ENCODE measurements around the gene SRPK2. TPM values are rescaled to one million over a fixed set of nuclear protein-coding genes. Genes with fewer than 3 reads are reported as not detected.
A peak's percentile ranks its signal among the peaks of the same experiment; 100 is the strongest.
"Not testable (repeated sequence)": the region's sequence is repeated elsewhere in the genome, so short reads cannot be mapped to it uniquely, and the experiment has no call there.

SRPK2 gene
- total RNA-seq, 1 donor from 2014 or later = 54.8 TPM

DNA sequence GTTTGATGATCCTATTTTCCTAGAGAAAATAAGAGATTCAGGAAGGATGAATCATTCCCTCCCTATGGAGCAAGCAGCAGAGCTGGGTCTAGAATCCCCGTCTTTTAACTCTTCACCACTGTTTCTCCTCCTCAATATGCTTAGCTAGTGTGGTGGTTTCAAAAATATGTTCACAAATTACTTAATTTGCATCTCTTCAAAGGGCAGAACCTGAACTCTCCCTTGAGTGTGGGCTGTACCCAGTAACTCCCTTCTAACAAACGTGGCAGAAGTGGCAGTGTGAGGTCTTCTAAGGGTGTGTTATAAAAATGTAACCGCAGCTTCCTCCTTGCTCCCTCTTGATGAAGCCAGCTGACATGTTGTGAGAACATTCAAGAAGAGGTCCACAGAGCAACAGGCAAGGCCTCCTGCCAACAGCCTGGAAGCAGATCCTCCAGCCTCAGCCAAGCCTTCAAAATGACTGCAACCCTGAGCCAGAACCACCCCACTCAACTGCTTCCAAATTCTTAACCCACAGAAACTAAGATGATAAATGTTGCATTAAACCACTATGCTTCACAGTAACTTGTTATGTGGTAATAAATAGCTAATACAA lies 36.6 kb downstream of the SRPK2 start:
- Mint-ChIP-seq H3K27ac (ENCODE audit: unreplicated experiment) (peak overlapping the region; percentile 85), H3K36me3 (ENCODE audit: low read depth, unreplicated experiment) (no peaks in the 10 kb centered on the region), H3K27me3 (ENCODE audit: low read depth, unreplicated experiment) (no peaks in the 10 kb centered on the region), H3K4me1 (ENCODE audit: low read depth, unreplicated experiment) (peaks cover 23% of the 10 kb centered on the region), H3K4me3 (ENCODE audit: unreplicated experiment) (peak overlapping the region; percentile 76), H3K9me3 (ENCODE audit: unreplicated experiment) (no peaks in the 10 kb centered on the region)
- no peaks in the 10 kb centered on the region for H3K27me3 ChIP-seq (ENCODE audit: insufficient read depth, low read length)
- peak overlapping the region; percentile 48 for H3K9ac ChIP-seq (ENCODE audit: low read length)
- peak overlapping the region; percentile 69 for H3K27ac ChIP-seq (ENCODE audit: low read depth, low read length)
- H3K4me3 ChIP-seq (ENCODE audit: insufficient read depth, low read depth, low read length) = peak overlapping the region; percentile 15
- peaks cover 67% of the 10 kb centered on the region for H4K20me1 ChIP-seq (ENCODE audit: insufficient read depth, low read length)
- FAIRE-seq (no peak), DNase-seq (ENCODE audit: low read depth) (peak; percentile 98)
- no peaks in the 10 kb centered on the region for H3K36me3 ChIP-seq (ENCODE audit: insufficient read depth, low read length)
- peak overlapping the region; percentile 79 for H3K4me2 ChIP-seq (ENCODE audit: low read length)
- peaks cover 69% of the 10 kb centered on the region for H3K79me2 ChIP-seq (ENCODE audit: insufficient read depth, low read length)
- H2AFZ ChIP-seq (ENCODE audit: low read depth, low read length) = peak overlapping the region; percentile 31
- TF ChIP-seq, protein P1, sequence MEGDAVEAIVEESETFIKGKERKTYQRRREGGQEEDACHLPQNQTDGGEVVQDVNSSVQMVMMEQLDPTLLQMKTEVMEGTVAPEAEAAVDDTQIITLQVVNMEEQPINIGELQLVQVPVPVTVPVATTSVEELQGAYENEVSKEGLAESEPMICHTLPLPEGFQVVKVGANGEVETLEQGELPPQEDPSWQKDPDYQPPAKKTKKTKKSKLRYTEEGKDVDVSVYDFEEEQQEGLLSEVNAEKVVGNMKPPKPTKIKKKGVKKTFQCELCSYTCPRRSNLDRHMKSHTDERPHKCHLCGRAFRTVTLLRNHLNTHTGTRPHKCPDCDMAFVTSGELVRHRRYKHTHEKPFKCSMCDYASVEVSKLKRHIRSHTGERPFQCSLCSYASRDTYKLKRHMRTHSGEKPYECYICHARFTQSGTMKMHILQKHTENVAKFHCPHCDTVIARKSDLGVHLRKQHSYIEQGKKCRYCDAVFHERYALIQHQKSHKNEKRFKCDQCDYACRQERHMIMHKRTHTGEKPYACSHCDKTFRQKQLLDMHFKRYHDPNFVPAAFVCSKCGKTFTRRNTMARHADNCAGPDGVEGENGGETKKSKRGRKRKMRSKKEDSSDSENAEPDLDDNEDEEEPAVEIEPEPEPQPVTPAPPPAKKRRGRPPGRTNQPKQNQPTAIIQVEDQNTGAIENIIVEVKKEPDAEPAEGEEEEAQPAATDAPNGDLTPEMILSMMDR (IDR thresholded peaks at IDR 0.05; ENCODE audit: insufficient read depth, low read depth, low read length) = no peak
- no peak for TF ChIP-seq EZH2 (IDR thresholded peaks at IDR 0.05; ENCODE audit: insufficient read depth, low read length)
- H3K9me3 ChIP-seq (ENCODE audit: insufficient read depth, low read depth, low read length) = no peaks in the 10 kb centered on the region
- H3K4me1 ChIP-seq (ENCODE audit: insufficient read depth, low read length) = peaks cover 30% of the 10 kb centered on the region

- Mint-ChIP-seq H3K27ac (ENCODE audit: unreplicated experiment) (no peak overlapping the region), H3K36me3 (ENCODE audit: low read depth, unreplicated experiment) (no peaks in the 10 kb centered on the region), H3K9me3 (ENCODE audit: unreplicated experiment) (no peaks in the 10 kb centered on the region), H3K27me3 (ENCODE audit: low read depth, unreplicated experiment) (no peaks in the 10 kb centered on the region), H3K4me1 (ENCODE audit: low read depth, unreplicated experiment) (peaks cover 27% of the 10 kb centered on the region), H3K4me3 (ENCODE audit: unreplicated experiment) (no peak overlapping the region)
- Histone ChIP-seq H3K4me1 (ENCODE audit: insufficient read depth, low read length) (peaks cover 30% of the 10 kb centered on the region), H4K20me1 (ENCODE audit: insufficient read depth, low read length) (peaks cover 69% of the 10 kb centered on the region), H3K79me2 (ENCODE audit: insufficient read depth, low read length) (peaks cover 73% of the 10 kb centered on the region), H3K27ac (ENCODE audit: low read depth, low read length) (no peak overlapping the region), H2AFZ (ENCODE audit: low read depth, low read length) (no peak overlapping the region), H3K36me3 (ENCODE audit: insufficient read depth, low read length) (no peaks in the 10 kb centered on the region), H3K27me3 (ENCODE audit: insufficient read depth, low read length) (no peaks in the 10 kb centered on the region), H3K4me3 (ENCODE audit: insufficient read depth, low read depth, low read length) (no peak overlapping the region), H3K9me3 (ENCODE audit: insufficient read depth, low read depth, low read length) (no peaks in the 10 kb centered on the region), H3K9ac (ENCODE audit: low read length) (no peak overlapping the region), H3K4me2 (ENCODE audit: low read length) (no peak overlapping the region)
- no peak for DNase-seq (ENCODE audit: low read depth)
- FAIRE-seq = no peak
- TF ChIP-seq, protein P1 (IDR thresholded peaks at IDR 0.05; ENCODE audit: insufficient read depth, low read depth, low read length) = no peak
- TF ChIP-seq EZH2 (IDR thresholded peaks at IDR 0.05; ENCODE audit: insufficient read depth, low read length) = no peak
These were observed 37.8 kb downstream of the SRPK2 start for GRCh38 chr7:105350906-105351305.

GRCh38 chr7:105348177-105348576 lies 40.5 kb downstream of the SRPK2 start:
- DNase-seq (ENCODE audit: low read depth); H3K4me2 ChIP-seq (ENCODE audit: low read length); H3K4me3 ChIP-seq (ENCODE audit: insufficient read depth, low read depth, low read length); H3K9me3 ChIP-seq (ENCODE audit: insufficient read depth, low read depth, low read length); H3K27me3 ChIP-seq (ENCODE audit: insufficient read depth, low read length); FAIRE-seq; H3K9me3 Mint-ChIP-seq (ENCODE audit: unreplicated experiment); H3K4me3 Mint-ChIP-seq (ENCODE audit: unreplicated experiment); H3K36me3 ChIP-seq (ENCODE audit: insufficient read depth, low read length); H2AFZ ChIP-seq (ENCODE audit: low read depth, low read length); H3K27ac ChIP-seq (ENCODE audit: low read depth, low read length); H3K9ac ChIP-seq (ENCODE audit: low read length); H3K36me3 Mint-ChIP-seq (ENCODE audit: low read depth, unreplicated experiment); H3K27me3 Mint-ChIP-seq (ENCODE audit: low read depth, unreplicated experiment): not testable (repeated sequence)
- peaks cover 67% of the 10 kb centered on the region for H4K20me1 ChIP-seq (ENCODE audit: insufficient read depth, low read length)
- Mint-ChIP-seq H3K27ac (ENCODE audit: unreplicated experiment) (peak overlapping the region; percentile 58), H3K4me1 (ENCODE audit: low read depth, unreplicated experiment) (peaks cover 20% of the 10 kb centered on the region)
- H3K79me2 ChIP-seq (ENCODE audit: insufficient read depth, low read length) = peaks cover 72% of the 10 kb centered on the region
- H3K4me1 ChIP-seq (ENCODE audit: insufficient read depth, low read length) = peaks cover 19% of the 10 kb centered on the region

All from astrocyte (in vitro differentiated cells and primary cell).